Stimulated activated CD4-positive, alpha-beta T cell treated with anti-CD3 and anti-CD28 coated beads, Interleukin-12 subunit alpha, Interleukin-12 subunit beta, amount 100 ng/mL, for 4 hours (primary cell): ENCODE measurements around the gene ADAP1.
"Not testable (repeated sequence)": the region's sequence is repeated elsewhere in the genome, so short reads cannot be mapped to it uniquely, and the experiment has no call there.

Experiments used
- DNase-seq: peaks from one replicate; pipeline ENCODE4 v3.0.0-alpha.2; 2020

The ADAP1 gene, protein sequence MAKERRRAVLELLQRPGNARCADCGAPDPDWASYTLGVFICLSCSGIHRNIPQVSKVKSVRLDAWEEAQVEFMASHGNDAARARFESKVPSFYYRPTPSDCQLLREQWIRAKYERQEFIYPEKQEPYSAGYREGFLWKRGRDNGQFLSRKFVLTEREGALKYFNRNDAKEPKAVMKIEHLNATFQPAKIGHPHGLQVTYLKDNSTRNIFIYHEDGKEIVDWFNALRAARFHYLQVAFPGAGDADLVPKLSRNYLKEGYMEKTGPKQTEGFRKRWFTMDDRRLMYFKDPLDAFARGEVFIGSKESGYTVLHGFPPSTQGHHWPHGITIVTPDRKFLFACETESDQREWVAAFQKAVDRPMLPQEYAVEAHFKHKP

DNA sequence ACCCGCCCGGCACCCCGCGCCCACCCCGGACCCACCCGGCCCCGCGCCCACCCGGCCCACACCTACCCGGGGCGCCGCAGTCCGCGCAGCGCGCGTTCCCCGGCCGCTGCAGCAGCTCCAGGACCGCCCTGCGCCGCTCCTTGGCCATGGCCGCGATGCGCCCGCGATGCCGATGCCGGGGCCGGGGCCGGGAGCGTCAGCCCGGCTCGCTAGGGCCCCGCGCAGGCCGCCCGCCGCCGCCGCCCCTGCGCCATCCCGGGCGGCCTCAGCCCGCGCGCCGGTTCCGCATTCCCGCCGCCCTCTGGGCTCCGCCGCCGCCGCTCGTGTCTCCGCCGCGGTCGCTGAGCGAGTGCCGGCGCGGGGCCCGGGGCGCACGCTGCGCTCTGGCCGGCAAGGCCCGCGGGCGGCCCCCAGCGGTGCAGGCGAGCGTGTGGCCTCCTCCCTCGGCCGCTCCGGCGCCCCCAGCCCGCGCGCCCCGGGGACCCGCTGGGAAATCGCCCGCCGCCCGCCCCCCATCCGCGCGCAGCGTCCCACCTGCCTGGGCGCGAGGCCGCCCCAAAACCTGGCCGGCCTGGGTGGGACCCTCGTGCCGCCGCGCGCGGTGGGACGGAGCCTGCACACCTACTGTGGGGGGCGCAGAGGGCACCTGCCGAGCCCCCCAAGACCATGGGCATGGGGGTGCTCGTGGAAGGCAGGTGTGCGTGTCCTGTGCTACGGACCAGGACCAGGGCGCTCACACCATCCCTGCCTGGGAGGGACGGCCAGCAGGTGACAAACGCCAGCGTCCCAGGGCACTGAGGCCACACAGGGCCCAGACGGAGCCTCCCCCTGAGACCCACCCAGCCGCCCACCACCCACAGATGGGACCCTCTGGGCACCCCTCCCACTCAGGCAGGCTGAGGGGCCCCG, at the start of gene ADAP1:
Gene ADAP1, minus strand, starts transcription at position 351 of the 909 bp plus-strand sequence. Its CDS starts 203 bp downstream, at position 148.
- peak; percentile 63 for DNase-seq

DNA sequence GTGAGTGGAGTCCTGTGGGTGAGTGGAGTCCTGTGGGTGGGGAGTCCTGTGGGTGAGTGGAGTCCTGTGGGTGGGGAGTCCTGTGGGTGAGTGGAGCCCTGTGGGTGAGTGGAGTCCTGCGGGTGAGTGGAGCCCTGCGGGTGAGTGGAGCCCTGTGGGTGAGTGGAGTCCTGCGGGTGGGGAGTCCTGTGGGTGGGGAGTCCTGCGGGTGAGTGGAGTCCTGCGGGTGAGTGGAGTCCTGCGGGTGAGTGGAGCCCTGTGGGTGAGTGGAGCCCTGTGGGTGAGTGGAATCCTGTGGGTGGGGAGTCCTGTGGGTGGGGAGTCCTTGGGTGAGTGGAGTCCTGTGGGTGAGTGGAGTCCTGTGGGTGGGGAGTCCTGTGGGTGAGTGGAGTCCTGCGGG, 48.0 kb upstream of the ADAP1 start:
- not testable (repeated sequence) for DNase-seq

DNA sequence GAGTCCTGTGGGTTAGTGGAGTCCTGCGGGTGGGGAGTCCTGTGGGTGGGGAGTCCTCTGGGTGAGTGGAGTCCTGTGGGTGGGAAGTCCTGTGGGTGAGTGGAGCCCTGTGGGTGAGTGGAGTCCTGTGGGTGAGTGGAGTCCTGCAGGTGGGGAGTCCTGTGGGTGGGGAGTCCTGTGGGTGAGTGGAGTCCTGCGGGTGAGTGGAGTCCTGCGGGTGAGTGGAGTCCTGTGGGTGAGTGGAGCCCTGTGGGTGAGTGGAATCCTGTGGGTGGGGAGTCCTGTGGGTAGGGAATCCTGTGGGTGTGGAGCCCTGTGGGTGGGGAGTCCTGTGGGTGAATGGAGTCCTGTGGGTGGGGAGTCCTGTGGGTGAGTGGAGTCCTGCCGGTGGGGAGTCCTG, 47.5 kb upstream of the ADAP1 start:
- DNase-seq, result not testable (repeated sequence)

DNA sequence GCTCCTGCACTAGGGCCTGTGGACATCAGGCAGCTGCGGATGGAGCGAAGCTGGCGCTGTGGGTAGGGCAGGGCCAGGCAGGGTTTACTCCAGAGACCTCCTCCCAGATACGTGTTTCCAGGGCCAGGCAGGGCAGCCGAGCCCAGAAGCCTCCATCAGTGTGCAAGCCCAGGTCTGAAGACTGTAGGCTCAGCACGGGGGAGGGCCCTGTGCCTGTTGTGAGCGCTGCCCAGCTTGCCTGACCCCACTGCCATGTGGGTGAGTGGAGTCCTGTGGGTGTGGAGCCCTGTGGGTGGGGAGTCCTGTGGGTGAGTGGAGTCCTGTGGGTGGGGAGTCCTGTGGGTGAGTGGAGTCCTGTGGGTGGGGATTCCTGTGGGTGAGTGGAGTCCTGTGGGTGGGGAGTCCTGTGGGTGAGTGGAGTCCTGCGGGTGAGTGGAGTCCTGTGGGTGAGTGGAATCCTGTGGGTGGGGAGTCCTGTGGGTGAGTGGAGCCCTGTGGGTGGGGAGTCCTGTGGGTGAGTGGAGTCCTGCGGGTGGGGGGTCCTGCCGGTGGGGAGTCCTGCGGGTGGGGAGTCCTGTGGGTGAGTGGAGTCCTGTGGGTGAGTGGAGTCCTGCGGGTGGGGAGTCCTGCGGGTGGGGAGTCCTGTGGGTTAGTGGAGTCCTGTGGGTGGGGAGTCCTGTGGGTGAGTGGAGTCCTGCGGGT, 46.7 kb upstream of the ADAP1 start:
- not testable (repeated sequence) for DNase-seq

DNA sequence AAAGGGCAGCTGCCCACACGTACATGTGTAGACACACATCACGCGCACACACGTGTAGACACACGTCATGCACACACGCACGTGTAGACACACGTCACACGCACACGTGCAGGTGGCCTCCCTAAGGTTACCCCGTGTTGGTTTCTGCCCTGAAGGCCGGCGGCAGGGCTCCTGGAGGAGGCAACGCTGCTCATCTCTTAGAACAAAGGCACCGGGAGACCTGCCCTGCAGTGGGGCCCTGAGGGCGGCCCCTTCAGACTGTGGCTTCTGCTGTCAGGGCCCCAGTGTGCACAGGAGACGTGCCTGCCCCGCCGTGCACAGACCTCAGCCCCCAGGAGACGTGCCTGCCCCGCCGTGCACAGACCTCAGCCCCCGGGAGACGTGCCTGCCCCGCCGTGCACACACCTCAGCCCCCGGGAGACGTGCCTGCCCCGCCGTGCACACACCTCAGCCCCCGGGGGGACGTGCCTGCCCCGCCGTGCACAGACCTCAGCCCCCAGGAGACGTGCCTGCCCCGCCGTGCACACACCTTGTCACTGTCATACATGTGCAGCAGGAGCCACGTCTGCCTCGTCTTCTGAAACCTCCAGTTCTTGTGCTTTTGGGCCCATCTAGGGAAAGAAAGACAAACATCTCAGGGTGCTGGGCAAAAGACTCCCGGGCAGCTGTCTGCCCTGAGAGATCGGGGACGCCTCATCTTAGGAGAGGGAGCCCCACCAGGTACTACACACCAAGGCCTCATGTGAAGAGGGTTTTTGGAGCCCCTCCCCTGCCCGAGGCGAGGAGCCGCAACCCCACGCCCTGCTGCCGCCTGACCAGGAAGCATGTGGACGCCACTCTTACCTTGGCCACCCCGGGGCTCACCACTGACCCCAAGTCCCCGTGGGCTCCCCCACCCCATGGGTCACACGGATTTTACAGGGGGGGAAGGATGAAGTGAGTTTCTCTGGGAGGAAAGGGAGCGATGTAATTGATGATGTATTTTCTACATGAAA, 45.8 kb upstream of the ADAP1 start:
- no peak for DNase-seq

DNA sequence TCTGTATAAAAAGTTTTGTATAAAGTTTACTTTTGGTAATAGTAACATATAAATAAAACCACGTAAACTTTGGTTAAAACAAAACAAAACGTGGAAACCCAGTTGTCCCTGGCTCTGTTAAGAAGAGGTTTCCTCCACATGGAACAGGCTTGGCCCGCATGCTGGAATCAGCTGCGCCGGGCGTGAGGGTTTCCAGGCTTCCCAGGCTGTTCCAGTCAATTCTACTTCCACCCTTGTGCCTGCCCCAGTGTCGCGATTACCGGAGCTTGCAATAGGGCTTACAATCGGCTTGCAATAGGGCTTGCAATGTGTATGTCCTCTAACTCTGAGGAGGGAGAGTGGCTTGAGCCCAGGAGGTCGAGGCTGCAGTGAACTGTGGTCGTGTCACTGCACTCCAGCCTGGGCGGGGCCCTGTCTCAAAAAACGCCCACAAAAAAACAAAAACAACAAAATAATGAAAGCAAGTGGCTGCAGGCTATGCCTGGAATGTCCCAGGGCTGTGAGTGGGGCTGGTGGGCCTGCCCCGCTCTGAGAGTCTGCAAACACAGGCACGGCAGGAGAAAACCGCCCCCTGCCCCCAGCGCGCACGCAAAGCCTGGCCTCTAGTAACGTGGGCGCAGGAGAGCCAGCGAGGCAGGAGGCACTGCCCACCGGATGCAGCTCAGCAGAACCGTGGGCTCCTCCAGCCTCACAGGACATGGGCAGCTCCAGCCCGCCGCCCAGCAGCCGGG, 44.8 kb upstream of the ADAP1 start:
- no peak for DNase-seq

DNA sequence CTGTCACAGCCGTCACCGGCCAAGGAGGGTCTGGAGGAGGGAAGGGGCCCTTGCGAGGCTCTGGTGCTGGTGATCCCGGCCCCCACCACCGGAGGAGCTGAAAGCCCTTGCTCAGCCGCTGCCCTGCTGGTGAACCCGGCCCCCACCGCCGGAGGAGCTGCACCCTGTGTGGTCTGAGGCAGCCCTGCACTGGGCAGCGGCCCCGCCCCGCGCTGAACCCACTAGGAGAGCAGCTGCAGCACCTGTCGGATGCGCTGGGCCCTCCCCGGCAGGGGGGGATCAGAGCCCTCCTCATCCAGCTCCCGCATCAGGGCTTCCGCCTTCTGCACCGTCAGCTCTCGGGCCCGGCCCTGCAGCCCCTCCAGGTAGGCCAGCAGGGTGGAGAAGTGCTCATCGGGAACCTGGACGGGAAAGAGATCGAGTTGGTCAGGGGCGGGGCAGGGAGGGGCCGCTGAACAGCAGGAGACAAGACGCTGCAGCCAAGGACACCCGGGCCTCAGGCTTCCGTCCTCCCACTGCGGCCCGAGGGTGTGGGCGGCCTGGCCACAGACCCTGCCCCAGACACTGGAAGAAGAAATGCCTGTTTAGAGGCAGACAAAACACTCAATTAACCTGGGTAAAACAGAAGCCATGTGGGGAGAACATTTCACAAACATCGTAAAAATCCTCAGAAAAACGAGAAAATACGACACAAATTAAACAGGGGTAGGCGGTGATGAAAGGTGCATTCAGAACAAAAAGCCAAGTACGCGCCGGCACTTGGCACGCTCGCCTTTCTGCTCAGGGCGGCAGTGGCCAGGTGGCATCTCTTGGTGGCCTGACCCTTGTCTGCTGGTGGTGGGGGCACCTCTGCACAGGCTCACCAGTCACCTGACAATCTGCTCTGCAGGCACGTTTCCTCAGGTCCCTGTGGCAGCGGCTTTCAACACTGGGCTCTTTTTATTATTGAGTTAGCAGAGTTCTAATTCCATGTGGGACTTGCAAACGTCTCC, 43.2 kb upstream of the ADAP1 start:
- no peak for DNase-seq

DNA sequence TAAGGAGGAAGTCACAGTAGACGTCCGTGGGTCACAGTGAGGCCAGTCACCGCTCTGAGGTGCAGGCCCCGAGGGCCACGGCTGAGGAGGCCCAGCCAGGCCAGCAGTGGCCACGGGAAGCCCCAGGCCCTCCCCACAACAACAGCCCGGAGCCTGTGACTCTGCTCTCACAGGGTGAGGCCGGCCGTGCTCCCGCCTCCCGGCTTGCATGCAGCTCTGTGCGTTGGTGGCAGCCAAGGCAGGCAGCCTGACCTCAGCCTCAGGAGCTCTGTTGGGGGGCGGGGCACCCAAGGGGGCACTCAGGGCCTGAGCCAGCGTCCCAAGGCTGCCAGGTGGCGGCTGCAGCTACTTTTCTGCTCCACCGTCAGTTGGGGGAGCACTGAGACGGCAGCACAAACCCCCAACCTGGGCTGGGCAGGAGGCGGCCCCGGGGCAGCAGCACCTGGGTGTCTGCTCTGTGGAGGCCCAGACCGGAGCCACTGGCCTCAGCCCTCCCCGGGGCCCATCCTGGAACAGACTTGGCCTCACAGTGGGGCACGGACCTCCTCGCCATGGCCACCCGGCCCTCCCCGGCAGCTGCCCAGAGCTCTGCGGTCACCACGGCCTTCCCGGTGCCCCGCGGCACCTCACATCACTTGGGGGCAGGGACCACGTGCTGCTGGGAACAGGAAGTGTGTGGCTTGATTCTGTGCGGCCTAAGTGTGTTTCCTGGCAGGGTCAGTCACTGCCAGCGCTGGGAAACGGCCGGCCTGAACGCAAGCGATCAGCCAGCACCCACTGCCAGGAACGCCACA, 41.8 kb upstream of the ADAP1 start:
- no peak for DNase-seq

DNA sequence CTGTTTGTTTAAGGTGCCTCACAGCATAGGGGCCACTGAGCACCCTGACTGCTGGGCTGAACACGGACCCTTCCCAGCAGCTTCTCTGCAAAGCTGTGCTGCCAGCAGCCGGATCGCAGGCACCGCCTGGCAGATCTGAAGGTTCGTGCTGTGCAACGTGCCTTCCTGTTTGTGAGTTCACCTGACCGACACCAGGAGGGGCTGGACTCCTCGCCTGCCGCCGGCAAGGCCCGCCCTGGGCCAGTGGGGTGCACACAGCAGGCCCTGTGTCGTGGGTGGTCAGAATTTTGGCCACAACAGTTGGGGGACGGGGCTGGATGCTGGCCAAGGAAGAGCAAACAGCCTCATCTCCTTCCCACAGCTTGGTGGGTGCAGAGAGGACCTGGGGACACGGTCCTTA, 41.1 kb upstream of the ADAP1 start:
- DNase-seq, result no peak

DNA sequence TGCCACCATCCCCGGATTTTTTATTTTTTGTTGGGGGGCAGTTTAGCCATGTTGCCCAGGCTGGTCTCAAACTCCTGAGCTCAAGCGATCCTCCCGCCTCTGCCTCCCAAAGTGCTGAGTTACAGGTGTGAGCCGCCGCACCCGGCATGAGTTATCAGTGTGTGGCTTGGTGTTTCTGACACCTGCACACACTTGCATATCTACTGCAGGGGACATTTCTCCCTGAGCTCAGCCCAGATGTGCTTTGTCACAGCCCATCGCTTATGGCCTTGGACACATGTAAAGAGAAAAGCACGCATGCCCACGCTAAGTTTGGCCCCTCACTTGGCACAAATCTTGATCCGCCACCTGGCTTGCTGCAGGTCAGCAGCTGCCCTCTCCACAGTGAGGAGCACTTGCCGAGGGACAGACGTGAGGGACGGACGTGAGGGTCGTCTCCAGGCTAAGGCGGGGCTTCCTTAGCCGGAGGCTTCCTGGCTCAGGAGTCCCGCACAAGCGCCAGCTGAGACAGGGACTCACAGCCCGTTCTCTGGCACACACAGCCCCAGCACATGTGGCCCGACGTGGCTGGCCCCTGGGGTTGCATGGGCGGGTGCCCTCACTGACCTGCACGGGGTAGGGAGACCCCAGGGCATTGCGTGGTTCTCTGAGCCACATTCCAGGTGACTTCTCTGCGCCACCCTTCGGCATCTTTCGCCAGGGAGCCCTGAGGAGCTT, 40.3 kb upstream of the ADAP1 start:
- DNase-seq, result no peak

DNA sequence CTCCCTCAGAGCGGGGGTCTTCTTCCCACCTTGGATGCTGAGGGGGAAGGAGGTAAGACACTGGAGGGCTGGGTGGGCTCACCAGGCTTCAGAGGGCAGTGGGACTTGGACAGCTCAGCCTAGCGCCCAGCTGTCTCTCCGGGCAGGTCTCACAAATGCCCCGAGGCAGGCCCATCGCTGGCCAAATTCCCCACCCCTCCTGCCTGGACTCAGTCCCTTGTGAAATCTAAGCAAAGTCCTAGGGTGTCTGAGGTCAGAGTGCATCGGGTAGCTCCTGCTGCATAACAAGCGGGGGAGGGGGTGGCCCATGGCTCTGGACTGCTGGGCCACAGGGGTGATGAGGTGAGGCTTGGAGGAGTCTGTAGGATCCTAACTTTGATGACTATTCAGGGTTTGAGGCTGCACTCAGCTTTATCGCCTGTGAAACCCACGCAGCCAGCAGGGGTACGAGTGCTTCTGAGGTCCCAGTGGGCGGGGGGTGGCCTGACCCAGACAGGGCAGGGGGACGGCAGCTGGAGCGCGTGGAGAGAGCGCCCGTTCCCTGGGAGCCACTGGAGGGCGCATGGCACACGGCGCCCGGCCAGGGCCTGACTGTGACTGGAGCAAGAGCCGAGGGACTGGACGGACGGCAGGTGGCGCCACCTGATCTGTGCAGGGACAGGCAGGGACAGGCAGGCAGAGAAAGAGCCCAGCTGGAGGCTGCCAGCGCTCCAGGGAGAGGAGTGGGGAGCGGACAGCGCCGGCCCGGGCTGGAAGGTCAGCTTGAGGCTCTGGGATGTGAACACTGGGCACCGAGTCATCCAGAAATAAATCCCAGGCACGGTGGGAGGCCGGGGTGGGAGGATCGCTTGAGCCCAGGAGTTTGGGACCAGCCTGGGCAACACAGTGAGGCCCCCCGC, 38.5 kb upstream of the ADAP1 start:
- peak; percentile 97 for DNase-seq

DNA sequence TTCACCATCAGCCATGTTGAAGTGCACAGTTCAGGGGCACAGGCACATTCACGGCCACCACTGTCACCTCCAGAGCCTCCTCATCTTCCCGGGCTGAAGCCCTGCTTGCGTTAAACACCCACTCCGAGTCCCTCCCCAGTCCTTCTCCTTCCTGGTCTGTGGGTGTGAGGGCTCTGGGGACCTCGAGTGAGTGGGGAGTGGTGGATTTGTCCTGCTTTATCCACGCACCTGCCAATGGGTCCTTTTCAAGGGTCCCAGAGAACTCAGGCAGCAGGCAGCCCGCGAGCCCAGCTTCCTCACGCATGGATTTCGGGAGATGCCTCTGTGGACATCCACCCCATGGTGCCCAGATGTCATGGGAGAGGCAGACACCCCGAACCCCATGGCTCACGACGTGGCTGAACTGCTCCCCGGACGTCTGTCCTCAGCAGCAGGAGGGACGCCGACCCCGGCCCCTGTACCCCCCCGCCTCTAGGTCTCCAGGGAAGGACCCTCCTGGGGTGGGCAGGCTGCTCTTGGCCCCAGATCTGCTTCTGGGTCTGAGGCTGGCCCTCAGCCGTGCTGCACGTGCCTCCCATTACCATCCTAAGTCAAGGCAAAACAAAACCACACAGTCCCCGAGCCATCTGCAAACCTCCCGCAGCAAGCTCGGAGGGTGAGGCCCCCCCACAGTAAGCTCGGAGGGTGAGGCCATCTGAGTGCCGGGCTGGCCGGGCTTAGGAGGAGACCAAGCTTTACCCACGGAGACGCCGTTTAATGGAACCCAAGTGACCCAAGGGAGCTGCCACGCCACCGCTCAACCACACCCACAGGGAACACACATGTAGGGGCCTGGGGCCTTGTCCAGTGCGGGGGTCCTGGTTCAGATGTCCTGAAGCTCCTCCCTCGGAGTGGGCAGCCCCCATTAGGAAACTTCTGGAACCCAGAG, 37.5 kb upstream of the ADAP1 start:
- DNase-seq, result no peak

DNA sequence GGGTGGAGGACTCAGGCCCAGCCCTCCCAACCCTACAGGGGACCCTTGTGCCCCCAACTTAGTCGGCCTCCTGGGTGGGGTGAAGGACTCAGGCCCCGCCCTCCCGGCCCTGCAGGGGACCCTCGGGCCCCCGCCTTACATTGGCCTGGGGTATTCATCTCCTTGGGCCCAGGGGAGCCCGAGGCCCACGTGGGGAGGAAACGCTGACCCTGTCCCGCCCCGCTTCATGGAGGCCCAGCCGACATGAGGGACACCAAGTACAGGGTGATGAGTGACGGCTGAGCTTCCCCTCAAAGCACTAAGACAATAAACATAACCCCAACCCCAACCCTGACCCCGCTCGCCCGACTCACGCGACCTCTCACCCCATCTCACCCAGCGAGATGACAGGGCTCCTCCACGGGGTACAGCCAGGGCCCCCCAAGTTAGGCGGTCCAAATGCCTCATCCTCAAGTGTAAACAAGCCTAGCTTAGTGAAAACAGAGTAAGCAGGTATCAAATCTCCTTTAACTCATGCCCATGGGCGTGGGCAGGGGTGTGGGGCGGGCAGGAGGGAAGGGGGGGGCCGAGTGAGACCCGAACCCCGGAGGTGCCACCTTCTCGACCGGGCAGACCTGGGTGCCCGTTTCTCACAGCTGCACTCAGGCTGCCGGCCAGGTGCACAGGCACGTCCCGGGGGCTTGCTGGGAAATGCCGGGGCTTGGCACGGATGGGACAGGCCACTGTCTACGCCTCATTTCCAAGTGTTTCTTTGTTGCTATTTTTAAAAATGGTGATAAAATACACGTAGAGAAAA, 36.7 kb upstream of the ADAP1 start:
- no peak for DNase-seq

DNA sequence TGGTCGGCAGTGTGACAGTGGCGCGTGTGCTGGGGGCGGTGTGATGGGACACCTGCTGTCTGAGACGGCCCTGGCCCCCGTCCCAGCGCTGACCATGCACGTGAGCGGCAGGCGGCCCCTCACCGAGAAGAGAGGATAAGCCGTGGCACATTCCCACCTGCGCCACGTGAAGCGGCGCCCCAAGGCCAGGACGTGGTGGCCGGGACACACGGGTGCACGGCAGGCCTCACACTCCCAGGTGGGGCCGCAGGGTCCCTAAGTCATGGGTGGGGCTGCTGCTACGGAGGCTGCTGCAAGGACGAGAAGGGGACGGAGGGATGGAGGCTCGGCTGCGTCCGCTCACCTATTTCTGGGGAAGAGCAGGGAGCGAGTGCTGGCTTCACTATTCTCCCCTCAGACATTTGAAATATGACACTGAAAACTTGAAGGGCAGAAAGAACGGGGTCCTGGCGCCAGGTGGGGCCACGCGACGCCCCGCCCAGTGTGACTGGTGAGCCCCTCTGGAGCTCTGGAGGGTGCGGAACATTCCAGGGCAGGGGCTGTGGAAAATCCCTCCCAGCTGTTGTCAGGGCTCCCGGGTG, 36.0 kb upstream of the ADAP1 start:
- no peak for DNase-seq

DNA sequence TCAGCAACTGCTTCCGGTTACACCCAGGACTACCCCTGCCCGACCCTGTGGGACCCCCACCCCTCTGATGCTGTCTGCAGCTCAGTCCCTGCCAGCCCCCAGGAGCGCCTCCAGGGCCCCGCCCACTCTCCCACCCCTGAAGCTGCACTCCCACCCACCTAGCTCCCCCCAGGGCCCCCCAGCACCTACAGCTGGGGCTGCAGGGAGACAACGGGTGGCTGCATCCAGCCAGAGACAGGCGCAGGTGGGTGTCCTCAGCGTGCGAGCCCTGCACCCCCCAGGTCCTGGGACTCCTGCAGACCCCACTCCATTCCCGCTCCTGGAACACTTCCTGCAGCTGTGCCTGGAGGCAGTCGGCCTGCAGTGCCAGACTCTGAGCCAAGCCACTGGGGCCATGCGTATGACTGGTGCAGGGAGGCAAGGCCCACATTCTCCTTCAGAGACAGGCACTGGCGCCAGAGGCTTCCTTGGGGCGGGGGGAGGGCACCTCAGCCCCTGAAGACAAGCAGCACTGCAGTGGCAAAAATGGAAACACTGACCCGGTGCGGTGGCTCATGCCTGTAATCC, 34.6 kb upstream of the ADAP1 start:
- DNase-seq, result no peak
